Kidney (tissue), 14 donors: Measurements from ENCODE around the gene IL1F10. TPM values are rescaled to one million over a fixed set of nuclear protein-coding genes. Genes with fewer than 3 reads are reported as not detected.
A peak's percentile ranks its signal among the peaks of the same experiment; 100 is the strongest.

Experiments
- DNase-seq, 5 donors: peaks; one replicate each; pipeline ENCODE4 v3.0.0-alpha.2; 2013 to 2020
- FAIRE-seq: peaks from 2 replicates; lab custom pipeline; 2012; peaks lifted over from hg19 to GRCh38; lab: Jason Lieb, UNC
- H3K27ac ChIP-seq, 2 donors: one replicate each; pipeline ENCODE4 v1.7.0; 2013; ENCODE audit warnings: low read depth in 2 of 2, low read length in 2 of 2, inconsistent platforms in 1 of 2
- H3K27me3 ChIP-seq: one replicate; pipeline ENCODE4 v1.7.1; 2013; ENCODE audit warnings: low read length, inconsistent platforms; ENCODE audit not compliant: control insufficient read depth, insufficient read depth
- H3K36me3 ChIP-seq, 3 donors: one replicate each; pipeline versions ENCODE4 v1.7.0 to v1.7.1; 2013; ENCODE audit warnings: low read length in 3 of 3, control low read depth in 1 of 3, inconsistent platforms in 1 of 3; ENCODE audit not compliant: insufficient read depth in 3 of 3, control insufficient read depth in 2 of 3
- H3K4me1 ChIP-seq, 3 donors: one replicate each; pipeline versions ENCODE4 v1.7.0 to v1.7.1; 2013; ENCODE audit warnings: low read length in 3 of 3, inconsistent platforms in 1 of 3, low read depth in 1 of 3; ENCODE audit not compliant: control insufficient read depth in 2 of 3, insufficient read depth in 2 of 3
- H3K4me3 ChIP-seq, 3 donors: one replicate each; pipeline versions ENCODE4 v1.7.0 to v1.8.1; 2013; ENCODE audit warnings: low read length in 3 of 3, control low read depth in 1 of 3, inconsistent platforms in 1 of 3
- H3K9ac ChIP-seq, 3 donors: one replicate each; pipeline versions ENCODE4 v1.7.0 to v1.7.1; 2013; ENCODE audit warnings: low read length in 3 of 3, control low read depth in 1 of 3, inconsistent platforms in 1 of 3
- H3K9me3 ChIP-seq, 3 donors: one replicate each; pipeline versions ENCODE4 v1.7.0 to v1.7.1; 2013; ENCODE audit warnings: low read length in 3 of 3, control low read depth in 1 of 3, inconsistent platforms in 1 of 3; ENCODE audit not compliant: control insufficient read depth in 2 of 3, insufficient read depth in 1 of 3
- CTCF ChIP-seq: IDR thresholded peaks from 3 replicates; pipeline ENCODE4 v1.5.1; 2012; ENCODE audit warnings: mild to moderate bottlenecking, moderate library complexity, borderline replicate concordance; ENCODE audit not compliant: insufficient read depth; ENCODE audit errors: extremely low read depth
- intact Hi-C: fragments of 100-400 bp; cut with DNase I; formaldehyde crosslinking; loops from one replicate; pipeline ENCODE4 v1.11.1; 2022
- polyA plus RNA-seq: library from polyadenylated mRNA; stranded (reverse); fragments of 350-450 nt; fragmentation: Illumina TruSeq; extraction: RNeasy Lipid Tissue Mini Kit (QIAGEN cat#74804); gene quantifications from one replicate; pipeline ENCODE4 v1.2.3, GENCODE V29; 2014; ENCODE audit warnings: low read depth, low replicate concordance; ENCODE audit not compliant: insufficient read depth
- total RNA-seq: library from RNA; stranded (reverse); fragmentation: NEBNext Ultra II Directional; extraction: Animal tissue kit (Norgen Biotek cat#: 25700); gene quantifications from one replicate; pipeline ENCODE4 v1.2.1, GENCODE V29; 2021
- donor health status: control.
- donor health status: control.
- donor health status: control.
- donor health status: control.
- donor health status: control.
- donor health status: DM: yes; HTN: yes; CAD: no.
- donor health status: Normal renal cell carcinoma (clear cell type).

Gene IL1F10
- total and polyA plus RNA-seq, 2 donors from 2014 or later: not detected

GRCh38 chr2:113064898-113065297, 2.9 kb upstream of the IL1F10 start:
- intact Hi-C loops: no loop called here
- Histone ChIP-seq H3K4me1 (no peaks in the 10 kb centered on the region), H3K27me3 (no peaks in the 10 kb centered on the region), H3K27ac (no peak overlapping the region), H3K9ac (no peak overlapping the region), H3K9me3 (no peaks in the 10 kb centered on the region), H3K4me3 (no peak overlapping the region), H3K36me3 (no peaks in the 10 kb centered on the region)
- no peak for DNase-seq
- FAIRE-seq: no peak
- TF ChIP-seq CTCF: no peak

- Histone ChIP-seq H3K27me3 (no peaks in the 10 kb centered on the region), H3K27ac (no peak overlapping the region), H3K9me3 (no peaks in the 10 kb centered on the region), H3K36me3 (no peaks in the 10 kb centered on the region), H3K4me1 (no peaks in the 10 kb centered on the region), H3K9ac (no peak overlapping the region), H3K4me3 (no peak overlapping the region)
- intact Hi-C loops: no loop called here
- no peak for FAIRE-seq
- TF ChIP-seq CTCF: no peak
- no peak for DNase-seq
Measured at GRCh38 chr2:113068249-113068648, 479 bp downstream of the IL1F10 start.

- H3K4me3 ChIP-seq: no peak overlapping the region
- no peak for TF ChIP-seq CTCF
- H3K9me3 ChIP-seq: no peaks in the 10 kb centered on the region
- DNase-seq (peak in 1 of 5 donors; percentile 9), FAIRE-seq (no peak)
- intact Hi-C loops: no loop called here
- no peak overlapping the region for H3K9ac ChIP-seq
- H3K27me3 ChIP-seq: no peaks in the 10 kb centered on the region
- H3K36me3 ChIP-seq: no peaks in the 10 kb centered on the region
- no peaks in the 10 kb centered on the region for H3K4me1 ChIP-seq
- no peak overlapping the region for H3K27ac ChIP-seq
Measured at GRCh38 chr2:113068706-113069485, 1.1 kb downstream of the IL1F10 start.
